Stimulated activated CD4-positive, alpha-beta T cell treated with anti-CD3 and anti-CD28 coated beads, TNF-alpha, amount 100 ng/mL, for 24 hours (primary cell): ENCODE data around the gene OVCA2.
A peak's percentile ranks its signal among the peaks of the same experiment; 100 is the strongest.

Source experiments
- DNase-seq, 3 experiments: peaks; one replicate each; pipeline ENCODE4 v3.0.0-alpha.2; 2020; ENCODE audit warnings: low read depth in 3 of 3

The OVCA2 gene

GRCh38 chr17:2034157-2034556 is 7.7 kb upstream of the OVCA2 start:
- DNase-seq, result no peak

GRCh38 chr17:2034806-2035540 is 6.8 kb upstream of the OVCA2 start:
- no peak for DNase-seq

DNA sequence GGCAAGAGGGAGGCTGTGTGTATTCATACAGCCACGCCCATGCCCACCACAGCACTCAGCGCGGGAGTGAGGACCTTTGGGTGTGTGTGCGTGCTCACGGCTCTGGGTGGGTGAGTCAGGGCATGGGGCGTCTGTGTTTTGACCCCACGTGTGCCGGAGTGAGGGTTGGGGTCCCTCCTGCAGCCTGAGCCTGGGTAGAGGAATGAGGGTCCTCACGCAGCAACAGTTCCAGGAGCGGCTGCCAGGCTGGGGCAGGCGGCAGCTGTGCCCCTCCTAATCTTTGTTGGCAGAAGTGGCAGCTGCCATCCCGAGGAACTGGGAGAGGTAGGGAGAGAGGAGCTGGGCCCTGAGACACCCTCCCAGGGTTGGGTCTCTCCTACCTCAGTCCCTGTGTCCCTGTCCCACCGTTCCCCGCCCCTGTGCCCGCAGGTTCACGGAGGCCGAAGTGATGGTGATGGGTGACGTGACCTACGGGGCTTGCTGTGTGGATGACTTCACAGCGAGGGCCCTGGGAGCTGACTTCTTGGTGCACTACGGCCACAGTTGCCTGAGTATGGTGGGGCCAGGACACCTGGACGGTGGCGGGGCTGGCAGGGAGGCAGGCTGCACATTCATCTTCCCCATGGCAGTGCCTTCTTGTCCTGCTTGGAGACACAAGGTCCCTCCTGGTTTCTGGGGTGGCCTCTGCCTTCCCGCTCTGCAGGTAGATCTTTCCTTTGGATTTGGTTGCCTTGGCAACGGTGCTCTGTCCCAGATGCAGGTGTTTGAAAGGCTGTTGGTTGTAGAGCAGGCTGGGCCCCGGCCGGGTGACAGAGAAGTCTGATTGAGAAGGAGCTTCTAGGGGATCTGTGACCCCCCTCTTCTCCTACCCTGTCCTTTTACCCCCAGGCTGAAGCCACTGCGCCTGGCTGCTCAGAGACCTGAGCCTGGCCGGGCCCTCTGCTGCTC is 6.0 kb upstream of the OVCA2 start:
- no peak for DNase-seq

DNA sequence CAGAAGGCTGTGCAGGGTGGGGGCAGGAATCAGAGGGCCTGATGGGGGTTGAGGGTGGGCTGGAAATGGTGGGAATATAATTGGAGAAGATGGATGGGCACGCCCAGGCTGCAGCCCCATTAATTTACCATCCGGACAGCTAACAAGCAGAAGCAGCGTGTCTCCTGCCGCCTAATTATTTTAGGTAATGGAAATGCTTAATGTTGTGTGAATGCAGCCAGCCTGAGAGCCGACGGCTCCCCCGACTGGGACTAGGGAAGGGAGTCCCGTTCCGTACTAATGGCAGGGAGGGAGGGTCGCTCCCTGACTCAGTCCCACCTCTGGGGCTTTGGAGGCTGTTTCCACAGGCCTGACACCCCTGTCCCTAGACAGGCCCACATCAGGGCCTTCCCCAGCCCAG is 4.7 kb upstream of the OVCA2 start:
- DNase-seq, result no peak

DNA sequence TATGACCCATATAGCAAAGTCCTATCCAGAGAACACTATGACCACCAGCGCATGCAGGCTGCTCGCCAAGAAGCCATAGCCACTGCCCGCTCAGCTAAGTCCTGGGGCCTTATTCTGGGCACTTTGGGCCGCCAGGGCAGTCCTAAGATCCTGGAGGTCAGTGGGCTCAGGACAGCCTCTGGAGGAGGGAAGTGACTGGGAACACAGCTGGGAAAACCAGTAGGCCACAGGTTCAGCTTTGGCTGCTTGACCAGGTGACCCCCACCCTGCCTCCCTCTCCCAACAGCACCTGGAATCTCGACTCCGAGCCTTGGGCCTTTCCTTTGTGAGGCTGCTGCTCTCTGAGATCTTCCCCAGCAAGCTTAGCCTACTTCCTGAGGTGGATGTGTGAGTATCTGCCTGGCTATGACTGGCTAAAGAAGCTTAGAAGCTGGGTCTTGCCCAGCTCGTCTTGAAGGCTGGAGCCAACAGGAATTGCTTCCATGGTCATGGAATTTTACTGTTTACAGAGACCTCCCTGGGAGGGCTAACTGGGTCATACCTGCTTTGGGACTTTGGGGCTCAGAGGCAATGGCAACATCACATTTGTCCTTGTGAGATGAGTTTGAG is 1.5 kb upstream of the OVCA2 start:
- no peak for DNase-seq

- no peak for DNase-seq
Measured at GRCh38 chr17:2040942-2041560, 771 bp upstream of the OVCA2 start.

GRCh38 chr17:2042390-2042847 is 597 bp downstream of the OVCA2 start:
- DNase-seq, result no peak

GRCh38 chr17:2042933-2043332 is 1.1 kb downstream of the OVCA2 start:
- no peak for DNase-seq

DNA sequence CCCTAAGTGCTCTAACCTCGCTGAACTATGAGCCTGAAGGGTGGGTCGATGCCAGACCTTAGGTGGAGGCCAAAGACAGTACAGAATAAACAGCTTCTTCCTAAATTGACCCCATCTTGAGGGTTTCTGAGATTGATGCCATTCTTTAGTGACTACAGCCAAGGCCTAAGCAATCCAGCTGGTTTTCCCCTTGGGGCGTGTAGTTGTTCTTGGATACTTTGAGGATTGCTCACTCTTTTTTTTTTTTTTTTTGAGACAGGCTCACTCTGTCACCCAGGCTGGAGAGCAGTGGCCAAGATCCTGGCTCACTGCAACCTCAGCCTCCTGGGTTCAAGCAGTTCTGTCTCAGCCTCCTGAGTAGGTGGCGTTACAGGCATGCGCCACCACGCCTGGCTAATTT is 2.0 kb downstream of the OVCA2 start:
- no peak for DNase-seq

DNA sequence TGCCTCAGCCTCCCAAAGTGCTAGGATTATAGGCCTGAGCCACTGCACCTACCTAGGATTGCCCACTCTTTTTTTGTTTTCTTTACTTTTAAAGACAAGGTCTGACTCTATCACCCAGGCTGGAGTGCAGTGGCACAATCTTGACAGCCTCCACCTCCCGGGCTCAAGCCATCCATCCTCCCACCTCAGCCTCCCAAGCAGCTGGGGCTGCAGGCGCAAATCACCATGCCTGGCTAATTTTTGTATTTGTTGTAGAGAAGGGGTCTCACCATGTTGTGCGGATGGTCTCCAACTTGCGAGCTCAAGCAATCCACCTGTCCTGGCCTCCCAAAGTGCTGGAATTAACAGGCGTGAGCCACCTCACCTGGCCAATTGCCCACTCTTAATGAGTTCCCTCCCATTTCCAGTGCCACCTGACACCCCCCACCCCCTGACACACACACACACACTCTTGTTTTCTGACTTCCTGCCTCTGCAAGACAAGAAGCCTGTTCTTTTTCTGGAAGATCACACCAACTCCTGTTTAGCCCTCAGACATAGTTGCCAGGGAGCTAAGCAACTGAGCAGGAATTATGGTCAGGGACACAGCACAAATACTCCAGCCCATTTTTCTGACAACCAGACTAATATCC is 2.6 kb downstream of the OVCA2 start:
- no peak for DNase-seq

DNA sequence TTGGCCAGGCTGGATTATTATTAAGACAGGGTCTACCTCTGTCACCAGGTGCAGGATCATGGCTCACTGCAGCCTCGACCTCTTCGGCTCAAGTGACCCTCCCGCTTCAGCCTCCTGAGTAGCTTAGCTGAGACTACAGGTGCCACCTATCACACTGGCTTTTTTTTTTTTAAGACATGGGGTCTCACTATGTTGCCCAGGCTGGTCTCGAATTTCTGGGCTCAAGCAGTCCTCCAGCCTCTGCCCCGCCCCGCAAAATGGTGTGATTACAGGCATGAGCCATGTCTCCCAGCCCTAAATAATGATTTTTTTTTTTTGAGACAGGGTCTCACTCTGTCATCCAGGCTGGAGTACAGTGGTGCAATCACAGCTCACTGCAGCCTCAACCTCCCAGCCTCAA is 5.8 kb downstream of the OVCA2 start:
- no peak for DNase-seq

GRCh38 chr17:2048805-2049204 is 7.0 kb downstream of the OVCA2 start:
- no peak for DNase-seq

DNA sequence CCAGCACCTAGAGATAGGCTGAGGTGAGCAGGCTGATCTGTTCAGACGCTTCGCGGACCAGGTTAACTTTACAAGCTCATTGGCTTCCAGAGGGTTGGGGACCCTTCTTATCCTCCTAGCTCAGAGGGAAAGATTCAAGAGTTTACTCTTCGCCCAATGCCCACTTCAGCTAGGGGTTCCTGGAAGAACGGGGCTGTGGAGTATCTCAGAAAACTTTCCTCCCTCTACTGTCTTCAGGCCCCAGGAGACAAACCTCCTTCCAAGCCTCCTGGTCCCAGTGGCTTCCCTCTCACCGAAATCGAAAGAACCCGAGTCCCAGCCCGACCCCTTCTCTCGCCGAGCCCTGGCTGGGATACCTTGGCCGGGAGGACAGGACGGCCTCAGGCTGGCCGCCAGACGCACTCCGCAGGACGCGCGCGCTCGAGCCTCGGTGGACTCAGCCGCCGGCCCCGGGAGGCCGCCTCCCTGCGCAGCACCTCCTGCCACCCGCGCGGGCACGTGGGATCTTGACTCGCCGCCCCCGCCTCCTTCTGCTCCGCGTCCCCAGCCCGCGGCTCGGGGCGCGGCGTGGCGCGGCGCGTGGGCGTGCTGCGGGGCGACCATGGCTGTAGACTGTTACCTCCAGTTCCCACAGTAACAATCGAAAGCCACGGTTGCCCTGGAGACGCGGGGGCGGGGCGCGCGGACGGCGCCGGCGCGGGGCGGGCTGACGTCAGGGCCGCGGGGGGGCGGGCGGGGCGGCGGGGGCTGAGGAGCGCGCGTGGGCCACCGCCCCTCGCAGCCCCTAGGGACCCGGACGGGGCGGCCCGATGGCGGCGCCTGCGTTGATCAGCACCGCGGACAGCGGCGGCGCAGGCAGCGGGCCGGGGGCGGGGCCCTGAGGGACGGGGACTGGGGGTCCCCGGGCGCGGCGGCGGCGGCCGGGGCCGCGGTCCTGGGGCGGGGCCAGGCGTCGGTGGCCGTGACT is 7.8 kb downstream of the OVCA2 start:
- DNase-seq, result peak; percentile 78 to 85 (median 81)

GRCh38 chr17:2050300-2051060 is 8.7 kb downstream of the OVCA2 start:
- peak in 1 of 3 experiments; percentile 71 for DNase-seq

GRCh38 chr17:2051061-2051932 is 9.5 kb downstream of the OVCA2 start:
- no peak for DNase-seq

- no peak for DNase-seq
Measured at GRCh38 chr17:2051933-2052559, 10.2 kb downstream of the OVCA2 start.

DNA sequence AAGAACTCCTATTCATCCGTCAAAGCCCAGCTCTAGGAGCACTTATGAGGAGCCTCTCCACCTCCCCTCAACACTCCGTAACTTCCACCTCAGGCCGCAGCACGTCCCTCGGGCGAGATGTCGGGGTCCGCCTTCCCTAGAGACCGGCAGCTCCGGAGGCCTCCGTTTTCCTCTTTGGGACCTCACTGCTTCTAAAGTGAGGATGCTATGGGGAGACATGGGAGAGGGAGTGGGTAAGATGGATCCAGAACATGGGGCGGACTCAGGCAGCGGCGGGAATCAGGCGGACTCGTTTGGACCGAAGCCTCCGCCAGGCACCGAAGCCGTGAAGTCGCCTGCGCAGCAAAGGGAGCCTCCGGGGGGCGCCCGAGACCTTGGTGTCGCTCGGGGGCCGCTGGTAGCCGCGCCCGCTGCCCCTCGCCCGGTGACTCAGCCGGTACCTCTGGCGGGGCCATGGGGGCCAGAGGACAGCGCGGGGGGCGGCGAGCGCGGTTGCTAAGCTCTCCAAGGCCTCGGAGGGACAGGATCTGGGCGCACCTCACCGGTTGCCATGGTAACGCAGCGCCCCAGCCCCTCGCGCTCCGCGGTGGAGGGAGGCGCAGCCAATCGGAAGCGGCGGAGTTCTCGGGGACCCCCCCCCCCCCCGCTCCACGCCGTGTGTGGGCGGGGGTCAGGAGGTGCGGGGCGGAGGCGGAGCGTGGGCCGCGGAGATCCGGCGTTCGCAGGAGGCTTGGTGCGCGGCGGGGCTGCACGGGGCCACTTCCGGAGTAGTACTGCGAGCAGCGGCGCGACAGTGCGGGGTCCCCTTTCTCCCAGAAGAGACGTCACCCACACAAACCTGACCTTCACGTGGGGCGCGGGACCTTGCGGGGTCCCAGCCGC is 11.8 kb downstream of the OVCA2 start:
- peak in 2 of 3 experiments; percentile 56 to 79 for DNase-seq
